HEK293 (cell line): Measurements from ENCODE around the gene REC8.

Experiments
- CTCF ChIA-PET: fragments of 350-600 bp; formaldehyde crosslinking; extraction: SDS; loops from one replicate; lab custom pipeline; 2021; ENCODE audit warnings: antibody characterized with exemption; lab: Yijun Ruan, JAX
- POLR2A ChIA-PET: fragments of 300-600 bp; formaldehyde crosslinking; extraction: SDS; loops from one replicate; lab custom pipeline; 2020; ENCODE audit warnings: antibody characterized with exemption, inconsistent platforms; lab: Yijun Ruan, JAX
- H3K27ac ChIP-seq: fragments of 200-500 bp; sonication (Bioruptor generic); 2 replicates; pipeline ENCODE4 v1.5.1; 2014; ENCODE audit warnings: low read depth, low read length, control low read depth, inconsistent platforms; ENCODE audit errors: extremely low read depth
- H3K36me3 ChIP-seq, 2 experiments: fragments of 200-500 bp in 1 of 2; sonication (Bioruptor generic) in 1 of 2; 1 replicate in 1 of 2; 2 replicates in 1 of 2; pipeline ENCODE4 v1.5.1; 2014 to 2017; ENCODE audit warnings: inconsistent platforms in 2 of 2, low read length in 2 of 2; ENCODE audit not compliant: control insufficient read depth in 2 of 2, insufficient read depth in 1 of 2
- H3K4me1 ChIP-seq: fragments of 200-500 bp; sonication (Bioruptor generic); 2 replicates; pipeline ENCODE4 v1.5.1; 2014; ENCODE audit warnings: mild to moderate bottlenecking, low read length, inconsistent platforms; ENCODE audit not compliant: control insufficient read depth, insufficient read depth
- H3K4me3 ChIP-seq: 2 replicates; pipeline ENCODE4 v1.5.1; 2011; ENCODE audit warnings: low read depth, mild to moderate bottlenecking, control low read depth, low read length, moderate library complexity
- H3K9me3 ChIP-seq: fragments of 200-500 bp; sonication (Bioruptor generic); 2 replicates; pipeline ENCODE4 v1.5.1; 2014; ENCODE audit warnings: low read depth, low read length, inconsistent platforms; ENCODE audit not compliant: control insufficient read depth, insufficient read depth
- HOXD13 ChIP-seq: sonication (generic); formaldehyde crosslinking; IDR thresholded peaks from 2 replicates; pipeline ENCODE4 v1.8.0; 2022; ENCODE audit warnings: missing genetic modification reagents, borderline replicate concordance
- KLF16 ChIP-seq: fragments of 450-650 bp; formaldehyde crosslinking; IDR thresholded peaks from 2 replicates; pipeline ENCODE4 v1.5.1; 2017; ENCODE audit warnings: missing biosample characterization, missing genetic modification characterization
- KLF7 ChIP-seq: fragments of 450-650 bp; formaldehyde crosslinking; IDR thresholded peaks from 2 replicates; pipeline ENCODE4 v1.5.1; 2016; ENCODE audit warnings: missing biosample characterization, missing genetic modification characterization, borderline replicate concordance
- REPIN1 ChIP-seq: fragments of 450-650 bp; formaldehyde crosslinking; IDR thresholded peaks from 2 replicates; pipeline ENCODE4 v1.5.1; 2017; ENCODE audit warnings: missing biosample characterization, missing genetic modification characterization, low read depth
- SP2 ChIP-seq: fragments of 450-650 bp; formaldehyde crosslinking; IDR thresholded peaks from 2 replicates; pipeline ENCODE4 v1.5.1; 2016; ENCODE audit warnings: missing biosample characterization, missing genetic modification characterization
- ZBTB20 ChIP-seq: fragments of 450-650 bp; formaldehyde crosslinking; IDR thresholded peaks from 2 replicates; pipeline ENCODE4 v1.5.1; 2016; ENCODE audit warnings: missing biosample characterization, missing genetic modification characterization
- ZFP3 ChIP-seq: fragments of 450-650 bp; formaldehyde crosslinking; IDR thresholded peaks from 2 replicates; pipeline ENCODE4 v1.5.1; 2016; ENCODE audit warnings: low read depth, missing biosample characterization, missing genetic modification characterization
- ZFP69B ChIP-seq: fragments of 450-650 bp; formaldehyde crosslinking; IDR thresholded peaks from 2 replicates; pipeline ENCODE4 v1.5.1; 2016; ENCODE audit warnings: missing biosample characterization, missing genetic modification characterization
- ZNF23 ChIP-seq: fragments of 450-650 bp; formaldehyde crosslinking; IDR thresholded peaks from 2 replicates; pipeline ENCODE4 v1.5.1; 2016; ENCODE audit warnings: missing biosample characterization, missing genetic modification characterization, borderline replicate concordance
- ZNF302 ChIP-seq: fragments of 450-650 bp; formaldehyde crosslinking; IDR thresholded peaks from 2 replicates; pipeline ENCODE4 v1.5.1; 2016; ENCODE audit warnings: missing biosample characterization, missing genetic modification characterization, low read depth
- ZNF366 ChIP-seq: fragments of 450-650 bp; formaldehyde crosslinking; conservative IDR thresholded peaks from 2 replicates; pipeline ENCODE4 v1.5.1; 2016; ENCODE audit warnings: missing biosample characterization, missing genetic modification characterization
- ZNF394 ChIP-seq: fragments of 450-650 bp; formaldehyde crosslinking; IDR thresholded peaks from 2 replicates; pipeline ENCODE4 v1.5.1; 2016; ENCODE audit warnings: missing biosample characterization, missing genetic modification characterization, mild to moderate bottlenecking, moderate library complexity, borderline replicate concordance
- ZNF48 ChIP-seq: fragments of 450-650 bp; formaldehyde crosslinking; IDR thresholded peaks from 2 replicates; pipeline ENCODE4 v1.5.1; 2016; ENCODE audit warnings: missing biosample characterization, missing genetic modification characterization
- ZNF501 ChIP-seq: fragments of 450-650 bp; formaldehyde crosslinking; IDR thresholded peaks from 2 replicates; pipeline ENCODE4 v1.5.1; 2016; ENCODE audit warnings: missing biosample characterization, missing genetic modification characterization
- ZNF548 ChIP-seq: fragments of 450-650 bp; formaldehyde crosslinking; IDR thresholded peaks from 2 replicates; pipeline ENCODE4 v1.5.1; 2016; ENCODE audit warnings: missing biosample characterization, missing genetic modification characterization
- ZNF610 ChIP-seq: fragments of 450-650 bp; formaldehyde crosslinking; IDR thresholded peaks from 2 replicates; pipeline ENCODE4 v1.5.1; 2016; ENCODE audit warnings: missing biosample characterization, missing genetic modification characterization, borderline replicate concordance
- ZNF707 ChIP-seq: fragments of 450-650 bp; formaldehyde crosslinking; IDR thresholded peaks from 2 replicates; pipeline ENCODE4 v1.5.1; 2016; ENCODE audit warnings: missing biosample characterization, missing genetic modification characterization
- ZNF776 ChIP-seq: fragments of 450-650 bp; formaldehyde crosslinking; IDR thresholded peaks from 2 replicates; pipeline ENCODE4 v1.5.0; 2017; ENCODE audit warnings: missing biosample characterization, missing genetic modification characterization, borderline replicate concordance
- ZNF791 ChIP-seq: fragments of 450-650 bp; formaldehyde crosslinking; IDR thresholded peaks from 2 replicates; pipeline ENCODE4 v1.5.1; 2016; ENCODE audit warnings: missing biosample characterization, missing genetic modification characterization
- ZSCAN23 ChIP-seq: fragments of 450-650 bp; formaldehyde crosslinking; IDR thresholded peaks from 2 replicates; pipeline ENCODE4 v1.5.1; 2016; ENCODE audit warnings: missing biosample characterization, missing genetic modification characterization
- TF ChIP-seq, protein P1 (sequence below): fragments of 450-650 bp; formaldehyde crosslinking; IDR thresholded peaks from 2 replicates; pipeline ENCODE4 v1.5.1; 2016; ENCODE audit warnings: missing biosample characterization, missing genetic modification characterization
- TF ChIP-seq, protein P2 (sequence below): fragments of 450-650 bp; formaldehyde crosslinking; IDR thresholded peaks from 2 replicates; pipeline ENCODE4 v1.5.1; 2016; ENCODE audit warnings: missing biosample characterization, missing genetic modification characterization
- TF ChIP-seq, protein P3 (sequence below): fragments of 450-650 bp; formaldehyde crosslinking; conservative IDR thresholded peaks from 2 replicates; pipeline ENCODE4 v1.5.1; 2016; ENCODE audit warnings: low read depth, missing biosample characterization, missing genetic modification characterization

REC8 gene

DNA sequence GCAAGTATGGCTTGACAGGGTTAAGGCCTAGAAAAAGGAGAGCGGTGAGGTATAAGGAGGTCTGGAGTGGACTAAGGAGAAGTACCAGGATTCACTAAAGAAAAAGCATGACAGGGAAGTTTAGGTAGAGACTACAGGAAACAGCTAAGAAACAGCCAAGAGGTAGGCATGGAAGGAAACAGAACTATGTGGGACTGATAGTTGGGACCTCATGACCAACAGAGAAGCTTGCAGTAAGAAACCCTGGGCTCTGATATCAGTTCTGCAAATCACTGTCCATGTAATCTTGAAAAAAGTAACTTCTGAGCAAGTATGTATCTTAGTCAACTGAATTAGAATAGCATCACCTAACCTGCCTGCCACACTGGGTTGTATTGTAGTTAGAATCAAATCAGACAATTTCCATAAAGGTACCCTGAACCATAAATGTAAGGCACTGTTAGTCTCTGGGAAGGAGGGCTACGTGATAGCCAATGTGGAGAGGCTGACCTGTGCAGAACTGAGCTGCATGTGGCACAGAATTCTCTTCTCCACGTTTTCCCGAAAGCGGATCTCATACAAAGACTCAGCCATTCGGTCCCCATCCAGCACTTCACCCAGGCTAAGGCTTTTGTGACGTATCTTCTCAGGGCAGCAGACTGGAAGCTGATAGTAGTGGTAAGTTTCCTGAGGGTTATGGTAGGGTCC is 22.4 kb downstream of the REC8 start (continued):
- TF ChIP-seq SP2 (tag by site-specific recombination) (no peak), ZNF366 (tag by site-specific recombination) (no peak), ZNF48 (tag by site-specific recombination) (no peak), KLF7 (tag by site-specific recombination) (no peak), ZFP69B (tag by site-specific recombination) (no peak), ZFP3 (tag by site-specific recombination) (no peak), ZNF707 (tag by site-specific recombination) (no peak)
- TF ChIP-seq, protein P1, sequence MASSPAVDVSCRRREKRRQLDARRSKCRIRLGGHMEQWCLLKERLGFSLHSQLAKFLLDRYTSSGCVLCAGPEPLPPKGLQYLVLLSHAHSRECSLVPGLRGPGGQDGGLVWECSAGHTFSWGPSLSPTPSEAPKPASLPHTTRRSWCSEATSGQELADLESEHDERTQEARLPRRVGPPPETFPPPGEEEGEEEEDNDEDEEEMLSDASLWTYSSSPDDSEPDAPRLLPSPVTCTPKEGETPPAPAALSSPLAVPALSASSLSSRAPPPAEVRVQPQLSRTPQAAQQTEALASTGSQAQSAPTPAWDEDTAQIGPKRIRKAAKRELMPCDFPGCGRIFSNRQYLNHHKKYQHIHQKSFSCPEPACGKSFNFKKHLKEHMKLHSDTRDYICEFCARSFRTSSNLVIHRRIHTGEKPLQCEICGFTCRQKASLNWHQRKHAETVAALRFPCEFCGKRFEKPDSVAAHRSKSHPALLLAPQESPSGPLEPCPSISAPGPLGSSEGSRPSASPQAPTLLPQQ (tag by site-specific recombination), result no peak

DNA sequence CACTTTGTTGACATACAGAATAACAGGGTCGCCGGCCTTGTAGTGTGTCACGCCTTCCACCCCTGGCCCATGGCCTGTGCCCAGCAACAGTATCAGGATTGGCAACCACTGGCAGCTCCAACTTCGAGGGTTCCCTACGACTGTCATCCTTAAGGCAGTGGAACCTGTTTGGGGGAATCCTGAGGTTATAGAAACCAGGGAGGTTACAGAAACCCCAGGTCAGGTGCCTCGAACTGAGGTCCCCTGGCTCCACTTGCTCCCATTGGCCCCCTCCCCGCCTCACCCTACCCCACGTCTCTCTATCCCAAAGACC is 22.9 kb downstream of the REC8 start:
- POLR2A ChIA-PET, result interaction anchor here (0.8 to 4.1 kb wide), 12 partner anchors 8 to 159 kb away, joined by 3 to 43 read pairs (median 6); partner anchors contain the start of genes CHMP4A, EMC9, IRF9 and MDP1
- no peak for TF ChIP-seq ZNF501 (tag by site-specific recombination)
- no peak for TF ChIP-seq ZBTB20
- no peak for TF ChIP-seq KLF16 (tag by site-specific recombination)
- TF ChIP-seq ZNF23 (tag by site-specific recombination), result no peak
- TF ChIP-seq, protein P2, sequence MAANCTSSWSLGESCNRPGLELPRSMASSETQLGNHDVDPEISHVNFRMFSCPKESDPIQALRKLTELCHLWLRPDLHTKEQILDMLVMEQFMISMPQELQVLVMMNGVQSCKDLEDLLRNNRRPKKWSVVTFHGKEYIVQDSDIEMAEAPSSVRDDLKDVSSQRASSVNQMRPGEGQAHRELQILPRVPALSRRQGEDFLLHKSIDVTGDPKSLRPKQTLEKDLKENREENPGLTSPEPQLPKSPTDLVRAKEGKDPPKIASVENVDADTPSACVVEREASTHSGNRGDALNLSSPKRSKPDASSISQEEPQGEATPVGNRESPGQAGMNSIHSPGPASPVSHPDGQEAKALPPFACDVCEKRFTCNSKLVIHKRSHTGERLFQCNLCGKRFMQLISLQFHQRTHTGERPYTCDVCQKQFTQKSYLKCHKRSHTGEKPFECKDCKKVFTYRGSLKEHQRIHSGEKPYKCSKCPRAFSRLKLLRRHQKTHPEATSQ (tag by site-specific recombination), result no peak
- TF ChIP-seq ZNF548 (tag by site-specific recombination), result no peak
- TF ChIP-seq ZNF776 (tag by site-specific recombination), result no peak
- no peak for TF ChIP-seq ZSCAN23 (tag by site-specific recombination)
- TF ChIP-seq, protein P3, sequence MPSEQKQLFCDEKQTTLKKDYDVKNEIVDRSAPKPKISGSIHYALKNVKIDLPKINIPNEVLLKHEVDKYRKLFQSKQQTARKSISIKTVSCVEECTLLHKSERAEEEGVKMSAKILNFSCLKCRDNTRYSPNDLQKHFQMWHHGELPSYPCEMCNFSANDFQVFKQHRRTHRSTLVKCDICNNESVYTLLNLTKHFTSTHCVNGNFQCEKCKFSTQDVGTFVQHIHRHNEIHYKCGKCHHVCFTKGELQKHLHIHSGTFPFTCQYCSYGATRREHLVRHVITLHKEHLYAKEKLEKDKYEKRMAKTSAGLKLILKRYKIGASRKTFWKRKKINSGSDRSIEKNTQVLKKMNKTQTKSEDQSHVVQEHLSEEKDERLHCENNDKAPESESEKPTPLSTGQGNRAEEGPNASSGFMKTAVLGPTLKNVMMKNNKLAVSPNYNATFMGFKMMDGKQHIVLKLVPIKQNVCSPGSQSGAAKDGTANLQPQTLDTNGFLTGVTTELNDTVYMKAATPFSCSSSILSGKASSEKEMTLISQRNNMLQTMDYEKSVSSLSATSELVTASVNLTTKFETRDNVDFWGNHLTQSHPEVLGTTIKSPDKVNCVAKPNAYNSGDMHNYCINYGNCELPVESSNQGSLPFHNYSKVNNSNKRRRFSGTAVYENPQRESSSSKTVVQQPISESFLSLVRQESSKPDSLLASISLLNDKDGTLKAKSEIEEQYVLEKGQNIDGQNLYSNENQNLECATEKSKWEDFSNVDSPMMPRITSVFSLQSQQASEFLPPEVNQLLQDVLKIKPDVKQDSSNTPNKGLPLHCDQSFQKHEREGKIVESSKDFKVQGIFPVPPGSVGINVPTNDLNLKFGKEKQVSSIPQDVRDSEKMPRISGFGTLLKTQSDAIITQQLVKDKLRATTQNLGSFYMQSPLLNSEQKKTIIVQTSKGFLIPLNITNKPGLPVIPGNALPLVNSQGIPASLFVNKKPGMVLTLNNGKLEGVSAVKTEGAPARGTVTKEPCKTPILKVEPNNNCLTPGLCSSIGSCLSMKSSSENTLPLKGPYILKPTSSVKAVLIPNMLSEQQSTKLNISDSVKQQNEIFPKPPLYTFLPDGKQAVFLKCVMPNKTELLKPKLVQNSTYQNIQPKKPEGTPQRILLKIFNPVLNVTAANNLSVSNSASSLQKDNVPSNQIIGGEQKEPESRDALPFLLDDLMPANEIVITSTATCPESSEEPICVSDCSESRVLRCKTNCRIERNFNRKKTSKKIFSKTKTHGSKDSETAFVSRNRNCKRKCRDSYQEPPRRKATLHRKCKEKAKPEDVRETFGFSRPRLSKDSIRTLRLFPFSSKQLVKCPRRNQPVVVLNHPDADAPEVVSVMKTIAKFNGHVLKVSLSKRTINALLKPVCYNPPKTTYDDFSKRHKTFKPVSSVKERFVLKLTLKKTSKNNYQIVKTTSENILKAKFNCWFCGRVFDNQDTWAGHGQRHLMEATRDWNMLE (tag by site-specific recombination), result no peak
- TF ChIP-seq ZNF610 (tag by site-specific recombination), result no peak
- no peak for TF ChIP-seq HOXD13 (CRISPR knock-in tag)
- TF ChIP-seq ZNF394 (tag by site-specific recombination), result no peak
- TF ChIP-seq REPIN1 (tag by site-specific recombination), result no peak
- TF ChIP-seq ZNF302 (tag by site-specific recombination), result no peak
- no peak for TF ChIP-seq ZNF791 (tag by site-specific recombination)
- peaks cover 4% of the 10 kb centered on the region; the same call in 1 of the 2 replicates for H3K4me1 ChIP-seq
- H3K36me3 ChIP-seq, result peaks cover 8 to 50% of the 10 kb centered on the region in 2 experiments
- H3K9me3 ChIP-seq, result no peaks in the 10 kb centered on the region
- H3K27ac ChIP-seq, result peak overlapping the region; percentile 97
- CTCF ChIA-PET, result interaction anchor here (0.7 to 2.4 kb wide), 2 partner anchors 34 to 235 kb away, joined by 3 to 10 read pairs; partner anchors contain the start of gene IRF9
- peak overlapping the region; percentile 89 for H3K4me3 ChIP-seq
